Activated CD4-positive, alpha-beta T cell treated with anti-CD3 and anti-CD28 coated beads, Interleukin-2, amount 50 U/mL, for 4 hours (primary cell): ENCODE results near the gene BANF2.

Experiments used
- DNase-seq, 2 experiments: peaks; one replicate each; pipeline ENCODE4 v3.0.0-alpha.2; 2020

BANF2 gene

GRCh38 chr20:17664025-17664633 lies 35.6 kb upstream of the BANF2 start:
- no peak for DNase-seq

GRCh38 chr20:17665756-17666155 lies 34.0 kb upstream of the BANF2 start:
- DNase-seq, result no peak

GRCh38 chr20:17666481-17666880 lies 33.3 kb upstream of the BANF2 start:
- DNase-seq, result no peak

- no peak for DNase-seq
These were observed 32.3 kb upstream of the BANF2 start for GRCh38 chr20:17667445-17667844.

- DNase-seq, result no peak
These were observed 31.3 kb upstream of the BANF2 start for GRCh38 chr20:17668432-17668831.

GRCh38 chr20:17669306-17669931 lies 30.3 kb upstream of the BANF2 start:
- no peak for DNase-seq

GRCh38 chr20:17671011-17671410 lies 28.8 kb upstream of the BANF2 start:
- DNase-seq, result no peak

GRCh38 chr20:17671565-17671964 lies 28.2 kb upstream of the BANF2 start:
- no peak for DNase-seq

- no peak for DNase-seq
These were observed 26.7 kb upstream of the BANF2 start for GRCh38 chr20:17673084-17673483.

GRCh38 chr20:17674722-17675518 lies 24.8 kb upstream of the BANF2 start:
- DNase-seq, result no peak

GRCh38 chr20:17675519-17676377 lies 24.0 kb upstream of the BANF2 start:
- DNase-seq, result no peak

GRCh38 chr20:17676378-17676759 lies 23.4 kb upstream of the BANF2 start:
- no peak for DNase-seq

GRCh38 chr20:17676942-17677341 lies 22.8 kb upstream of the BANF2 start:
- DNase-seq, result no peak

GRCh38 chr20:17678295-17678694 lies 21.5 kb upstream of the BANF2 start:
- no peak for DNase-seq

- no peak for DNase-seq
These were observed 20.9 kb upstream of the BANF2 start for GRCh38 chr20:17678886-17679285.

GRCh38 chr20:17679941-17680835 lies 19.6 kb upstream of the BANF2 start:
- DNase-seq, result no peak

GRCh38 chr20:17680836-17681725 lies 18.7 kb upstream of the BANF2 start:
- DNase-seq, result peak; percentile 70 to 73

- no peak for DNase-seq
These were observed 18.1 kb upstream of the BANF2 start for GRCh38 chr20:17681726-17682102.

GRCh38 chr20:17682103-17682888 lies 17.5 kb upstream of the BANF2 start, which contains the start of gene RRBP1:
Gene RRBP1 (minus strand): TSS chr20:17682242. CDS start chr20:17660507, 21,735 bp downstream.
- DNase-seq, result peak; percentile 93 to 94

- DNase-seq, result no peak
These were observed 16.9 kb upstream of the BANF2 start for GRCh38 chr20:17682889-17683198.
